GM18519 (cell line): ENCODE results near the gene ITGB2.

Experiments
- ATAC-seq: cut with Tn5 transposase; IDR thresholded peaks from one replicate; pipeline ENCODE4 v1.9.1; 2021; ENCODE audit warnings: mild to moderate bottlenecking, moderate library complexity; ENCODE audit not compliant: unreplicated experiment, low FRiP score

ITGB2 gene

GRCh38 chr21:44871576-44872269 is 49.0 kb downstream of the ITGB2 start:
- ATAC-seq = no peak

GRCh38 chr21:44870748-44871495 is 49.8 kb downstream of the ITGB2 start:
- ATAC-seq = no peak

GRCh38 chr21:44869781-44870747 is 50.6 kb downstream of the ITGB2 start:
- ATAC-seq = no peak

GRCh38 chr21:44868707-44869106 is 52.0 kb downstream of the ITGB2 start:
- ATAC-seq = no peak

GRCh38 chr21:44867999-44868700 is 52.5 kb downstream of the ITGB2 start:
- no peak for ATAC-seq

GRCh38 chr21:44867464-44867863 is 53.2 kb downstream of the ITGB2 start:
- ATAC-seq = no peak

- ATAC-seq = no peak
Measured at GRCh38 chr21:44866780-44867179, 53.9 kb downstream of the ITGB2 start.

- ATAC-seq = no peak
Measured at GRCh38 chr21:44865561-44866280, 55.0 kb downstream of the ITGB2 start.

GRCh38 chr21:44862869-44863685 is 57.6 kb downstream of the ITGB2 start:
- no peak for ATAC-seq

GRCh38 chr21:44858791-44859190 is 61.9 kb downstream of the ITGB2 start:
- ATAC-seq = no peak

- ATAC-seq = no peak
Measured at GRCh38 chr21:44858291-44858690, 62.4 kb downstream of the ITGB2 start.

GRCh38 chr21:44857127-44857892 is 63.4 kb downstream of the ITGB2 start:
- no peak for ATAC-seq

- ATAC-seq = no peak
Measured at GRCh38 chr21:44856131-44856530, 64.6 kb downstream of the ITGB2 start.

GRCh38 chr21:44855572-44855971 is 65.1 kb downstream of the ITGB2 start:
- no peak for ATAC-seq

- ATAC-seq = no peak
Measured at GRCh38 chr21:44854664-44855446, 65.8 kb downstream of the ITGB2 start.

GRCh38 chr21:44854391-44854663 is 66.4 kb downstream of the ITGB2 start:
- ATAC-seq = no peak

- no peak for ATAC-seq
Measured at GRCh38 chr21:44853601-44854390, 66.9 kb downstream of the ITGB2 start.
